ENCODE data around the gene ARHGAP18.
A peak's percentile ranks its signal among the peaks of the same experiment; 100 is the strongest.

ARHGAP18 gene

GRCh38 chr6:129726650-129727049 lies 16.7 kb upstream of the ARHGAP18 start:
- Histone ChIP-seq H3K9me3 (ENCODE audit: control insufficient read depth in 2 of 2, low read length in 2 of 2) (no peaks in the 10 kb centered on the region), H3K9ac (ENCODE audit: low read depth in 1 of 2, low read length in 2 of 2) (no peak overlapping the region), H3K27ac (ENCODE audit: low read depth in 2 of 2, low read length in 2 of 2) (no peak overlapping the region), H3K4me1 (ENCODE audit: control insufficient read depth in 2 of 2, insufficient read depth in 2 of 2, low read length in 2 of 2) (no peaks in the 10 kb centered on the region), H3K4me3 (ENCODE audit: low read length in 2 of 2) (no peak overlapping the region), H3K36me3 (ENCODE audit: control insufficient read depth in 2 of 2, insufficient read depth in 2 of 2, low read length in 2 of 2) (no peaks in the 10 kb centered on the region), H3K27me3 (ENCODE audit: control insufficient read depth in 2 of 2, insufficient read depth in 2 of 2, low read length in 2 of 2) (no peaks in the 10 kb centered on the region)

GRCh38 chr6:129725341-129725740 lies 15.4 kb upstream of the ARHGAP18 start:
- H3K36me3 ChIP-seq (ENCODE audit: control insufficient read depth in 2 of 2, insufficient read depth in 2 of 2, low read length in 2 of 2), result no peaks in the 10 kb centered on the region
- no peak overlapping the region for H3K4me3 ChIP-seq (ENCODE audit: low read length in 2 of 2)
- no peaks in the 10 kb centered on the region for H3K27me3 ChIP-seq (ENCODE audit: control insufficient read depth in 2 of 2, insufficient read depth in 2 of 2, low read length in 2 of 2)
- no peak overlapping the region for H3K27ac ChIP-seq (ENCODE audit: low read depth in 2 of 2, low read length in 2 of 2)
- no peak overlapping the region for H3K9ac ChIP-seq (ENCODE audit: low read depth in 1 of 2, low read length in 2 of 2)
- no peaks in the 10 kb centered on the region for H3K4me1 ChIP-seq (ENCODE audit: control insufficient read depth in 2 of 2, insufficient read depth in 2 of 2, low read length in 2 of 2)
- no peaks in the 10 kb centered on the region for H3K9me3 ChIP-seq (ENCODE audit: control insufficient read depth in 2 of 2, low read length in 2 of 2)

GRCh38 chr6:129719692-129720091 lies 9.7 kb upstream of the ARHGAP18 start:
- Histone ChIP-seq H3K27me3 (ENCODE audit: control insufficient read depth in 2 of 2, insufficient read depth in 2 of 2, low read length in 2 of 2) (no peaks in the 10 kb centered on the region), H3K9ac (ENCODE audit: low read depth in 1 of 2, low read length in 2 of 2) (no peak overlapping the region), H3K4me1 (ENCODE audit: control insufficient read depth in 2 of 2, insufficient read depth in 2 of 2, low read length in 2 of 2) (no peaks in the 10 kb centered on the region), H3K36me3 (ENCODE audit: control insufficient read depth in 2 of 2, insufficient read depth in 2 of 2, low read length in 2 of 2) (no peaks in the 10 kb centered on the region), H3K9me3 (ENCODE audit: control insufficient read depth in 2 of 2, low read length in 2 of 2) (no peaks in the 10 kb centered on the region), H3K4me3 (ENCODE audit: low read length in 2 of 2) (no peak overlapping the region), H3K27ac (ENCODE audit: low read depth in 2 of 2, low read length in 2 of 2) (no peak overlapping the region)

DNA sequence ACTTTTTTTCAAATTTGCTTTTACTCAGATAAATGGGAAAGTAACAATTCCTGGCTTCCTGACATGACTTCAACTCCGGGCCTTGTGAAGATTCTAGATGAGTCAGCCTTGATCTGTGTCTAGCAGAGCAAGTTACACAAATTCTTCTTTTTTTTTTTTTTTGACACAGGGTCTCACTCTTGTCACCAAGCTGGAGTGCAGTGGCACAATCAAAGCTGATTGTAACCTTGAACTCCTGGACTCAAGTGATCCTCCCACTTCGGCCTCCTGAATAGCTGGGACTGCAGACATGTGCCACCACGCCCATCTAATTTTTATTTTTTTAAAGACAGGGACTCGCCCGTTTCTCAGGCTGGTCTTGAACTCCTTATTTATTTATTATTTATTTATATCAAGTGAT lies 7.3 kb upstream of the ARHGAP18 start:
- H3K4me1 ChIP-seq (ENCODE audit: control insufficient read depth in 2 of 2, insufficient read depth in 2 of 2, low read length in 2 of 2), result no peaks in the 10 kb centered on the region
- no peaks in the 10 kb centered on the region for H3K9me3 ChIP-seq (ENCODE audit: control insufficient read depth in 2 of 2, low read length in 2 of 2)
- H3K27ac ChIP-seq (ENCODE audit: low read depth in 2 of 2, low read length in 2 of 2), result no peak overlapping the region

GRCh38 chr6:129713806-129714333 lies 3.9 kb upstream of the ARHGAP18 start:
- Histone ChIP-seq H3K4me1 (ENCODE audit: control insufficient read depth in 2 of 2, insufficient read depth in 2 of 2, low read length in 2 of 2) (peaks cover 0 to 9% of the 10 kb centered on the region in 2 donors), H3K27me3 (ENCODE audit: control insufficient read depth in 2 of 2, insufficient read depth in 2 of 2, low read length in 2 of 2) (no peaks in the 10 kb centered on the region), H3K9ac (ENCODE audit: low read depth in 1 of 2, low read length in 2 of 2) (no peak overlapping the region), H3K9me3 (ENCODE audit: control insufficient read depth in 2 of 2, low read length in 2 of 2) (no peaks in the 10 kb centered on the region), H3K27ac (ENCODE audit: low read depth in 2 of 2, low read length in 2 of 2) (no peak overlapping the region), H3K4me3 (ENCODE audit: low read length in 2 of 2) (no peak overlapping the region), H3K36me3 (ENCODE audit: control insufficient read depth in 2 of 2, insufficient read depth in 2 of 2, low read length in 2 of 2) (no peaks in the 10 kb centered on the region)

More for the DNA sequence above, 7.3 kb upstream of the ARHGAP18 start:
- no peaks in the 10 kb centered on the region for H3K27me3 ChIP-seq (ENCODE audit: control insufficient read depth in 2 of 2, insufficient read depth in 2 of 2, low read length in 2 of 2)
- no peak overlapping the region for H3K9ac ChIP-seq (ENCODE audit: low read depth in 1 of 2, low read length in 2 of 2)
- H3K4me3 ChIP-seq (ENCODE audit: low read length in 2 of 2), result no peak overlapping the region
- H3K36me3 ChIP-seq (ENCODE audit: control insufficient read depth in 2 of 2, insufficient read depth in 2 of 2, low read length in 2 of 2), result no peaks in the 10 kb centered on the region

DNA sequence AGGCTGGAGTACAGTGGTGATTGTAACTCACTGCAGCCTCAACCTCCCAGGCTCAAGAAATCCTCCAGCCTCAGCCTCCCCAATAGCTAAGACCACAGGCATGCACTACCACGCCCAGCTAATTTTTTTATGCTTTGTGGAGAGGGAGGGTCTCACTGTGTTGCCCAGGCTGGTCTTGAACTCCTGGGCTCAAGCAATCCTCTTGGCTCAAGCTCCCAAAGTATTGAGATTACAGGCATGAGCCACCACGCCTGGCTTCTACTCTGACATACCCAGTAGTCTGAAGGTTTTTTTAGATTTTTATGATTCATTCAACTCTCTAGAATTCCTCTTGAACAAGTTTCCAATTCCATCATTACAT lies 1.3 kb upstream of the ARHGAP18 start:
- no peaks in the 10 kb centered on the region for H3K27me3 ChIP-seq (ENCODE audit: control insufficient read depth in 2 of 2, insufficient read depth in 2 of 2, low read length in 2 of 2)
- no peaks in the 10 kb centered on the region for H3K9me3 ChIP-seq (ENCODE audit: control insufficient read depth in 2 of 2, low read length in 2 of 2)
- peaks cover 11 to 21% of the 10 kb centered on the region in 2 donors for H3K4me1 ChIP-seq (ENCODE audit: control insufficient read depth in 2 of 2, insufficient read depth in 2 of 2, low read length in 2 of 2)
- no peaks in the 10 kb centered on the region for H3K36me3 ChIP-seq (ENCODE audit: control insufficient read depth in 2 of 2, insufficient read depth in 2 of 2, low read length in 2 of 2)
- no peak overlapping the region for H3K4me3 ChIP-seq (ENCODE audit: low read length in 2 of 2)
- H3K27ac ChIP-seq (ENCODE audit: low read depth in 2 of 2, low read length in 2 of 2), result no peak overlapping the region
- H3K9ac ChIP-seq (ENCODE audit: low read depth in 1 of 2, low read length in 2 of 2), result no peak overlapping the region

GRCh38 chr6:129710450-129711270 lies 683 bp upstream of the ARHGAP18 start:
- no peaks in the 10 kb centered on the region for H3K27me3 ChIP-seq (ENCODE audit: control insufficient read depth in 2 of 2, insufficient read depth in 2 of 2, low read length in 2 of 2)
- H3K36me3 ChIP-seq (ENCODE audit: control insufficient read depth in 2 of 2, insufficient read depth in 2 of 2, low read length in 2 of 2), result no peaks in the 10 kb centered on the region
- H3K27ac ChIP-seq (ENCODE audit: low read depth in 2 of 2, low read length in 2 of 2), result peak overlapping the region; percentile 90
- H3K4me1 ChIP-seq (ENCODE audit: control insufficient read depth in 2 of 2, insufficient read depth in 2 of 2, low read length in 2 of 2), result peaks cover 11 to 21% of the 10 kb centered on the region in 2 donors
- H3K4me3 ChIP-seq (ENCODE audit: low read length in 2 of 2), result peak overlapping the region; percentile 69 to 97
- H3K9me3 ChIP-seq (ENCODE audit: control insufficient read depth in 2 of 2, low read length in 2 of 2), result no peaks in the 10 kb centered on the region
- peak overlapping the region; percentile 57 to 68 for H3K9ac ChIP-seq (ENCODE audit: low read depth in 1 of 2, low read length in 2 of 2)

DNA sequence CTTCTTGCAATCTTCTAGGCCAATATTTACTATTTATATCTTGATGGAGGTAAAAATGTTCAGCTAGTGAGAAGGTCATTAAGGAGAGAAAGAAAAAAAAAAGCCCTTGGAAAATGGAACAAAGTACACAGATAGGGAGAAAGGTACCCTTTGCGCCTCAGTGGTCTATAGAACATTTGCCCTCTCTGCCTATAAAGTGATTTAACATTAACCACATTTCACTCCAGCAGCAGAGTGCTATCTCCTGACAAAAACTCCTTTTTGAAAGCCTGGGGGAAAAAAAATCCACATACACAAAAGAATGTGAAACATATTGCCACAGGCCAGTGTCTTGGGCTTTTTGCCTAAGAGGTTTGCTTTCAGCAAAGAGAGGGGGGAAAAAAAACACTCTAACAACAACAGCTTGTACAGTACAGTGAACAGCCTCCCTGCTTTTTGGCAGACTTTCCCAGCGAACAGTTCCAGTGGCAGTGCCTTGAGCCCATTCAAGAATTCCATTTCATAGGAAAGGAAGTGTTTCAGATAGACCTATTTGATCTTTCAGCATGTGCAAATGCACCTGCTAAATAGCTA lies 695 bp downstream of the ARHGAP18 start:
- peak overlapping the region; percentile 90 for H3K27ac ChIP-seq (ENCODE audit: low read depth in 2 of 2, low read length in 2 of 2)
- H3K9ac ChIP-seq (ENCODE audit: low read depth in 1 of 2, low read length in 2 of 2), result peak overlapping the region; percentile 68 to 92
- no peaks in the 10 kb centered on the region for H3K27me3 ChIP-seq (ENCODE audit: control insufficient read depth in 2 of 2, insufficient read depth in 2 of 2, low read length in 2 of 2)
- peaks cover 11 to 21% of the 10 kb centered on the region in 2 donors for H3K4me1 ChIP-seq (ENCODE audit: control insufficient read depth in 2 of 2, insufficient read depth in 2 of 2, low read length in 2 of 2)
- no peaks in the 10 kb centered on the region for H3K9me3 ChIP-seq (ENCODE audit: control insufficient read depth in 2 of 2, low read length in 2 of 2)
- H3K36me3 ChIP-seq (ENCODE audit: control insufficient read depth in 2 of 2, insufficient read depth in 2 of 2, low read length in 2 of 2), result no peaks in the 10 kb centered on the region
- peak overlapping the region; percentile 69 to 97 for H3K4me3 ChIP-seq (ENCODE audit: low read length in 2 of 2)

GRCh38 chr6:129708496-129709195 lies 1.3 kb downstream of the ARHGAP18 start:
- peak overlapping the region; percentile 90 for H3K27ac ChIP-seq (ENCODE audit: low read depth in 2 of 2, low read length in 2 of 2)
- H3K9me3 ChIP-seq (ENCODE audit: control insufficient read depth in 2 of 2, low read length in 2 of 2), result no peaks in the 10 kb centered on the region
- H3K4me1 ChIP-seq (ENCODE audit: control insufficient read depth in 2 of 2, insufficient read depth in 2 of 2, low read length in 2 of 2), result peaks cover 11 to 21% of the 10 kb centered on the region in 2 donors
- no peaks in the 10 kb centered on the region for H3K36me3 ChIP-seq (ENCODE audit: control insufficient read depth in 2 of 2, insufficient read depth in 2 of 2, low read length in 2 of 2)
- H3K9ac ChIP-seq (ENCODE audit: low read depth in 1 of 2, low read length in 2 of 2), result peak overlapping the region; percentile 68 to 92
- H3K4me3 ChIP-seq (ENCODE audit: low read length in 2 of 2), result peak overlapping the region; percentile 69 to 97
- H3K27me3 ChIP-seq (ENCODE audit: control insufficient read depth in 2 of 2, insufficient read depth in 2 of 2, low read length in 2 of 2), result no peaks in the 10 kb centered on the region
